WTC11 (cell line): ENCODE measurements around the gene SMIM5.

Source experiments
- CTCF ChIP-seq: fragments of 200-600 bp; IDR thresholded peaks from 2 replicates; pipeline ENCODE4 v1.8.0; 2022; ENCODE audit warnings: antibody characterized with exemption
- ETV6 ChIP-seq: sonication (generic); formaldehyde crosslinking; IDR thresholded peaks from 2 replicates; pipeline ENCODE4 v1.8.1; 2022; ENCODE audit warnings: mild to moderate bottlenecking, missing genetic modification reagents
- JUN ChIP-seq: sonication (generic); formaldehyde crosslinking; IDR thresholded peaks from 2 replicates; pipeline ENCODE4 v1.8.0; 2023; ENCODE audit warnings: mild to moderate bottlenecking, missing genetic modification reagents
- NFYB ChIP-seq: sonication (generic); formaldehyde crosslinking; conservative IDR thresholded peaks from 2 replicates; pipeline ENCODE4 v1.8.0; 2022; ENCODE audit warnings: low read depth, missing genetic modification reagents
- NR3C1 ChIP-seq: sonication (generic); formaldehyde crosslinking; conservative IDR thresholded peaks from 2 replicates; pipeline ENCODE4 v1.8.1; 2023; ENCODE audit warnings: low read depth, mild to moderate bottlenecking, missing genetic modification reagents
- PREB ChIP-seq: sonication (generic); formaldehyde crosslinking; IDR thresholded peaks from 2 replicates; pipeline ENCODE4 v1.8.1; 2022; ENCODE audit warnings: mild to moderate bottlenecking, missing genetic modification reagents, moderate library complexity, borderline replicate concordance
- USF1 ChIP-seq: sonication (generic); formaldehyde crosslinking; IDR thresholded peaks from 2 replicates; pipeline ENCODE4 v1.8.0; 2022; ENCODE audit warnings: mild to moderate bottlenecking, missing genetic modification reagents
- ZNF232 ChIP-seq: sonication (generic); formaldehyde crosslinking; IDR thresholded peaks from 2 replicates; pipeline ENCODE4 v1.8.0; 2022; ENCODE audit warnings: mild to moderate bottlenecking, missing genetic modification reagents

DNA sequence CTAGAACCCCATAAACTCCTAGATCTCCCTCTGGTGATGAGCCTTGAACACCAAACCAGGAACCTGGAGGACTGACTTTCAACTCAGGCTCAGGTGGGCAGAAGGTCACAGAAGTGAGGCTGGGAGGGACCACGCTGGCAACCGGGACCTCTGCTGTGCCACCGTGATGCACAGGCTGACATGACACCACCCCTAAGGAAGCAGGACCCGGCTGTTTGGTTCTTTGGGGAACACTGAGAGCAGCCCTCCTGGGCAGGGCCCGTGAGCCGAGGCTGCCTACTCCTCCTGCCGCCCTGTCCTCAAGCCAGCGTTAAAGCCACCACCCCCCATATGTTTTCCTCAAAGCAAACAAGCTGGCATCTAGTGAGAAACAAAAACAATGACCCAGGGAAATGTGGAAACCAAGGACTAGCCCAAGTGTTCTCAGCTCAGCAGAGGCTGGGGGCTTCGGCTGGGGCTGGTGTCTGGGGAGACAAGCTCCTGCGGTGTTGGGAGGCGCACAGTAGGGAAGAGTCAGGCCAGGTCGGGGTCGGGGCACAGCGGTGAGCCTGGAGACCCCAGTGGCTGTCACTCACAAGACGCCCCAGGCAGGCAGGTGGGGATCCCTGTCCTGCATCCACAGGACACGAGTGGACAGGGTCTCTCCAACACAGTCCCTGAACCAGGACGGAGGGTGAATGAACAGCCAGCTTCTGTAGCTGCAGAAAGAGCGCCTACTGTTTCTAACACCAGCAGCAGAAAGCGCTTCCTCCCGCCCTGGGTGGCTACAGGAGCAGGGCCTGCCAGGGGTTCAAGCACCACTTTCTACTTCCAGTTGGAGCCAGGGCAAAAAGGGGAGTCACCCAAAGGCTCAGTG is 1.7 kb downstream of the SMIM5 start:
- no peak for TF ChIP-seq CTCF
- TF ChIP-seq ETV6 (CRISPR knock-in tag) = no peak
- TF ChIP-seq USF1 (CRISPR knock-in tag) = no peak
- no peak for TF ChIP-seq NFYB (CRISPR knock-in tag)
- TF ChIP-seq NR3C1 (CRISPR knock-in tag) = no peak
- TF ChIP-seq ZNF232 = no peak
- no peak for TF ChIP-seq PREB
- no peak for TF ChIP-seq JUN
